Osteoblast (primary cell): ENCODE results near the gene BTK. TPM values are rescaled to one million over a fixed set of nuclear protein-coding genes. Genes with fewer than 3 reads are reported as not detected.
A peak's percentile ranks its signal among the peaks of the same experiment; 100 is the strongest.

Experiments
- DNase-seq: peaks from one replicate; pipeline ENCODE4 v3.0.0; 2011; ENCODE audit warnings: low spot score, mixed read lengths; ENCODE audit not compliant: insufficient read length; ENCODE audit errors: missing footprints
- H2AFZ ChIP-seq: 2 replicates; pipeline ENCODE4 v1.6.0; 2011; ENCODE audit warnings: mild to moderate bottlenecking, low read length
- H3K27ac ChIP-seq: 2 replicates; pipeline ENCODE4 v1.5.1; 2011; ENCODE audit warnings: mild to moderate bottlenecking, low read depth, low read length, moderate library complexity
- H3K27me3 ChIP-seq: 2 replicates; pipeline ENCODE4 v1.6.0; 2012; ENCODE audit warnings: mild to moderate bottlenecking, control low read depth, inconsistent platforms, low read length, moderate library complexity; ENCODE audit not compliant: insufficient read depth
- H3K36me3 ChIP-seq: 2 replicates; pipeline ENCODE4 v1.5.1; 2011; ENCODE audit warnings: mild to moderate bottlenecking, low read length, control low read depth, moderate library complexity; ENCODE audit not compliant: insufficient read depth
- H3K4me1 ChIP-seq: 2 replicates; pipeline ENCODE4 v1.5.1; 2011; ENCODE audit warnings: mild to moderate bottlenecking, low read length, control low read depth, moderate library complexity; ENCODE audit not compliant: insufficient read depth
- H3K4me2 ChIP-seq: 2 replicates; pipeline ENCODE4 v1.6.0; 2011; ENCODE audit warnings: mild to moderate bottlenecking, low read length; ENCODE audit not compliant: insufficient read depth
- H3K4me3 ChIP-seq: fragments of 200-600 bp; sonication (generic); 3 replicates; pipeline ENCODE4 v1.5.1; 2012; ENCODE audit warnings: mild to moderate bottlenecking, low read length, inconsistent platforms; ENCODE audit not compliant: insufficient read depth
- H3K79me2 ChIP-seq: 2 replicates; pipeline ENCODE4 v1.6.0; 2012; ENCODE audit warnings: mild to moderate bottlenecking, low read length, control low read depth, inconsistent platforms; ENCODE audit not compliant: insufficient read depth
- H3K9me3 ChIP-seq: 2 replicates; pipeline ENCODE4 v1.5.1; 2011; ENCODE audit warnings: low read depth, low read length, control low read depth
- H4K20me1 ChIP-seq: 2 replicates; pipeline ENCODE4 v1.6.0; 2012; ENCODE audit warnings: mild to moderate bottlenecking, low read length, control low read depth; ENCODE audit not compliant: insufficient read depth
- CTCF ChIP-seq: IDR thresholded peaks from 2 replicates; pipeline ENCODE4 v1.5.1; 2011; ENCODE audit warnings: mild to moderate bottlenecking, low read depth, low read length, moderate library complexity; ENCODE audit errors: extremely low read depth
- total RNA-seq: library from RNA; depleted of rRNA; stranded (reverse); fragments of >200 nt; gene quantifications from 2 replicates; pipeline ENCODE4 v1.2.3, GENCODE V29; 2012

Gene BTK
- total RNA-seq, 1 donor = not detected

- Histone ChIP-seq H3K9me3 (no peaks in the 10 kb centered on the region), H3K27ac (peak overlapping the region; percentile 21), H2AFZ (no peak overlapping the region), H3K4me1 (peaks cover 8% of the 10 kb centered on the region), H3K36me3 (peaks cover 8% of the 10 kb centered on the region), H3K79me2 (peaks cover 28% of the 10 kb centered on the region), H4K20me1 (peaks cover 9% of the 10 kb centered on the region), H3K4me2 (peak overlapping the region; percentile 74), H3K27me3 (peaks cover 13% of the 10 kb centered on the region), H3K4me3 (peak overlapping the region; percentile 55)
- peak; percentile 85 for DNase-seq
- TF ChIP-seq CTCF = peak; percentile 80
These were observed 29.5 kb upstream of the BTK start for GRCh38 chrX:101415180-101416145.

- no peak for TF ChIP-seq CTCF
- no peaks in the 10 kb centered on the region for H3K9me3 ChIP-seq
- H3K4me3 ChIP-seq = no peak overlapping the region
- peaks cover 15% of the 10 kb centered on the region for H3K4me1 ChIP-seq
- peaks cover 8% of the 10 kb centered on the region for H3K36me3 ChIP-seq
- DNase-seq = no peak
- no peak overlapping the region for H2AFZ ChIP-seq
- H3K4me2 ChIP-seq = no peak overlapping the region
- H3K79me2 ChIP-seq = peaks cover 51% of the 10 kb centered on the region
- H3K27ac ChIP-seq = no peak overlapping the region
- peaks cover 15% of the 10 kb centered on the region for H4K20me1 ChIP-seq
- H3K27me3 ChIP-seq = peaks cover 2% of the 10 kb centered on the region
These were observed 26.0 kb upstream of the BTK start for GRCh38 chrX:101411984-101412383.

- H3K4me2 ChIP-seq = peak overlapping the region; percentile 85
- H3K79me2 ChIP-seq = peaks cover 64% of the 10 kb centered on the region
- H3K27me3 ChIP-seq = no peaks in the 10 kb centered on the region
- peaks cover 15% of the 10 kb centered on the region for H4K20me1 ChIP-seq
- peaks cover 8% of the 10 kb centered on the region for H3K36me3 ChIP-seq
- H2AFZ ChIP-seq = no peak overlapping the region
- H3K27ac ChIP-seq = peak overlapping the region; percentile 98
- DNase-seq = no peak
- peak overlapping the region; percentile 51 for H3K4me3 ChIP-seq
- TF ChIP-seq CTCF = no peak
- H3K4me1 ChIP-seq = peaks cover 12% of the 10 kb centered on the region
- H3K9me3 ChIP-seq = no peaks in the 10 kb centered on the region
These were observed 24.5 kb upstream of the BTK start for GRCh38 chrX:101410461-101410860.

GRCh38 chrX:101409043-101409442, 23.1 kb upstream of the BTK start:
- no peak for DNase-seq
- peaks cover 71% of the 10 kb centered on the region for H3K79me2 ChIP-seq
- peak overlapping the region; percentile 88 for H3K4me3 ChIP-seq

More at GRCh38 chrX:101409043-101409442, 23.1 kb upstream of the BTK start:
- Histone ChIP-seq H3K4me1 (peaks cover 12% of the 10 kb centered on the region), H3K27me3 (no peaks in the 10 kb centered on the region), H2AFZ (no peak overlapping the region), H3K9me3 (no peaks in the 10 kb centered on the region), H3K4me2 (peak overlapping the region; percentile 85), H4K20me1 (peaks cover 15% of the 10 kb centered on the region), H3K27ac (peak overlapping the region; percentile 98), H3K36me3 (peaks cover 8% of the 10 kb centered on the region)
- TF ChIP-seq CTCF = no peak
